ENCODE data around the gene UQCR10. TPM values are rescaled to one million over a fixed set of nuclear protein-coding genes. Genes with fewer than 3 reads are reported as not detected.

UQCR10 gene
- total RNA-seq, 1 donor from 2014 or later: 116 TPM

- Mint-ChIP-seq H3K4me1 (no peaks in the 10 kb centered on the region), H3K27ac (ENCODE audit: unreplicated experiment) (no peak overlapping the region), H3K9me3 (no peaks in the 10 kb centered on the region), H3K4me3 (no peak overlapping the region), H3K36me3 (ENCODE audit: low read depth) (peaks cover 11% of the 10 kb centered on the region), H3K27me3 (ENCODE audit: low read depth) (no peaks in the 10 kb centered on the region)
- no peak for TF ChIP-seq CTCF (conservative IDR thresholded peaks at IDR 0.05)
- no peak for DNase-seq (ENCODE audit: low read depth, low spot score)
Measured at GRCh38 chr22:29816980-29817379, 49.8 kb downstream of the UQCR10 start.

GRCh38 chr22:29817724-29818123, 50.6 kb downstream of the UQCR10 start:
- no peaks in the 10 kb centered on the region for H3K27me3 Mint-ChIP-seq (ENCODE audit: low read depth)
- H3K9me3 Mint-ChIP-seq: no peaks in the 10 kb centered on the region
- peaks cover 12% of the 10 kb centered on the region for H3K36me3 Mint-ChIP-seq (ENCODE audit: low read depth)
- no peak for DNase-seq (ENCODE audit: low read depth, low spot score)
- no peaks in the 10 kb centered on the region for H3K4me1 Mint-ChIP-seq
- peak overlapping the region; percentile 50 for H3K27ac Mint-ChIP-seq (ENCODE audit: unreplicated experiment)
- no peak overlapping the region for H3K4me3 Mint-ChIP-seq
- no peak for TF ChIP-seq CTCF (conservative IDR thresholded peaks at IDR 0.05)

- H3K27me3 Mint-ChIP-seq (ENCODE audit: low read depth): no peaks in the 10 kb centered on the region
- no peak overlapping the region for H3K27ac Mint-ChIP-seq (ENCODE audit: unreplicated experiment)
- no peaks in the 10 kb centered on the region for H3K9me3 Mint-ChIP-seq
- no peaks in the 10 kb centered on the region for H3K4me1 Mint-ChIP-seq
- peaks cover 14% of the 10 kb centered on the region for H3K36me3 Mint-ChIP-seq (ENCODE audit: low read depth)
- TF ChIP-seq CTCF (conservative IDR thresholded peaks at IDR 0.05): no peak
- DNase-seq (ENCODE audit: low read depth, low spot score): no peak
- H3K4me3 Mint-ChIP-seq: no peak overlapping the region
Measured at GRCh38 chr22:29819501-29819900, 52.3 kb downstream of the UQCR10 start.

Other genes with a start within 250 kb of the UQCR10 start
- gene THOC5, start 213.6 kb upstream of the UQCR10 start, total RNA-seq: 73.2 and 77.1 TPM in 2 replicates
- 141 and 147 TPM in 2 replicates for gene NIPSNAP1, start 186.3 kb upstream of the UQCR10 start, total RNA-seq
- 48.1 and 48.4 TPM in 2 replicates for gene NF2, start 163.7 kb upstream of the UQCR10 start, total RNA-seq
- gene CABP7, start 47.4 kb upstream of the UQCR10 start, total RNA-seq: not detected in 2 replicates
- 25.3 and 26.2 TPM in 2 replicates for gene ZMAT5, start 362 bp upstream of the UQCR10 start, total RNA-seq
- 44.6 and 45.6 TPM in 2 replicates for gene ASCC2, start 70.9 kb downstream of the UQCR10 start, total RNA-seq
- gene MTMR3, start 115.8 kb downstream of the UQCR10 start, total RNA-seq: 35.3 and 37.4 TPM in 2 replicates